Upper lobe of left lung (tissue), 6 donors: ENCODE measurements around the gene LDAH. TPM values are rescaled to one million over a fixed set of nuclear protein-coding genes. Genes with fewer than 3 reads are reported as not detected.
A peak's percentile ranks its signal among the peaks of the same experiment; 100 is the strongest.
"Not testable (repeated sequence)": the region's sequence is repeated elsewhere in the genome, so short reads cannot be mapped to it uniquely, and the experiment has no call there.

Source experiments
- ATAC-seq, 2 donors: fragments of 200-7000 bp; cut with Tn5 transposase; one replicate each; pipeline ENCODE4 v1.9.1; 2022; ENCODE audit warnings: mild to moderate bottlenecking in 2 of 2, moderate library complexity in 2 of 2; ENCODE audit not compliant: low FRiP score in 2 of 2
- DNase-seq, 2 donors: peaks; one replicate each; pipeline ENCODE4 v3.0.0-alpha.2; 2019 to 2020
- H3K27ac ChIP-seq, 4 donors: fragments of 200-600 bp; sonication (generic); one replicate each; pipeline ENCODE4 v1.5.1; 2016 to 2019
- H3K27me3 ChIP-seq, 4 donors: fragments of 200-600 bp; sonication (generic); one replicate each; pipeline ENCODE4 v1.5.1; 2017 to 2019
- H3K36me3 ChIP-seq, 4 donors: fragments of 200-600 bp; sonication (generic); one replicate each; pipeline ENCODE4 v1.5.1; 2016 to 2019
- H3K4me1 ChIP-seq, 4 donors: fragments of 200-600 bp; sonication (generic); one replicate each; pipeline ENCODE4 v1.5.1; 2018 to 2019
- H3K4me3 ChIP-seq, 4 donors: fragments of 200-600 bp; sonication (generic); one replicate each; pipeline ENCODE4 v1.5.1; 2017 to 2019; ENCODE audit warnings: mild to moderate bottlenecking in 2 of 4, moderate library complexity in 1 of 4
- H3K9me3 ChIP-seq, 4 donors: fragments of 200-600 bp; sonication (generic); one replicate each; pipeline ENCODE4 v1.5.1; 2018 to 2019
- EP300 ChIP-seq, 4 donors: sonication (generic); formaldehyde crosslinking; IDR thresholded peaks; one replicate each; pipeline ENCODE4 v1.5.1; 2017; ENCODE audit warnings: antibody characterized with exemption in 4 of 4, control low read depth in 2 of 4
- POLR2A ChIP-seq, 4 donors: fragments of 450-650 bp; IDR thresholded peaks; one replicate each; pipeline ENCODE4 v1.5.1; 2016 to 2017; ENCODE audit warnings: antibody characterized with exemption in 4 of 4, mild to moderate bottlenecking in 2 of 4
- POLR2AphosphoS5 ChIP-seq, 2 donors: sonication (generic); formaldehyde crosslinking; IDR thresholded peaks; one replicate each; pipeline ENCODE4 v1.5.1; 2017; ENCODE audit warnings: antibody characterized with exemption in 2 of 2
- WGBS, 2 donors: methylation state at CpG; one replicate each; pipeline ENCODE4 v1.1.5; 2017 to 2018; 5-methylcytosine and 5-hydroxymethylcytosine counted together
- total RNA-seq, 6 donors: library from RNA; depleted of rRNA in 4 of 6; stranded (reverse); fragments of >200 nt in 4 of 6; gene quantifications; one replicate each; pipeline versions ENCODE4 v1.1.0 to v1.2.1, GENCODE V29; 2016 to 2021
- TF ChIP-seq, protein P1 (sequence below), 6 experiments: fragments of 450-650 bp in 4 of 6; fragments of 200-600 bp in 2 of 6; sonication (generic) in 2 of 6; IDR thresholded peaks; one replicate each; pipeline ENCODE4 v1.5.1; 2016 to 2019; ENCODE audit warnings: antibody characterized with exemption in 6 of 6
- donor health status: DM: no; HTN: no; CAD: no; lungs with moderate emphysema.
- donor health status: DM: no; HTN: yes; CAD: no; lungs with severe emphysema.

Gene LDAH
- total RNA-seq, 6 donors from 2014 or later, result 7.3 to 18.9 (median 13.0) TPM

DNA sequence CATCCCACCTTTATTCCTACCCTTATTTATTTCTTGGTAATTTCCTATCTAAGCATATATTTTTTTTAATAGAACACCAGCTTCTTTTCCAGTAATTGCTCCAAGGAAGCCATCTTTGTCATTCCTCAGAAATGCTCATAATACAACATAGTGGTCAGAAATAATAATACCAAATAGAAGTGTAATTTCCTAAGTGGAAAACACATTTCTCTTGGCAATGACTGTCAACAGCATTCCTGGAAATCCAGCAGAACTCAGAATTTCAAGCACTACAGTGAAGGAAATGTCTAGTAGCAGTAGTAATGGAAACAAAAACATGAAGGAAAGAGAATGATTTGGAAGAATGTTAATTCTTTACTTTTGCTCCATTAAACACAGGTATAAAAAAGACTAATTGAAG is 99.4 kb downstream of the LDAH start:
- H3K9me3 ChIP-seq, result no peaks in the 10 kb centered on the region
- no peaks in the 10 kb centered on the region for H3K36me3 ChIP-seq
- ATAC-seq, result no peak
- no peak overlapping the region for H3K27ac ChIP-seq
- TF ChIP-seq, protein P1, sequence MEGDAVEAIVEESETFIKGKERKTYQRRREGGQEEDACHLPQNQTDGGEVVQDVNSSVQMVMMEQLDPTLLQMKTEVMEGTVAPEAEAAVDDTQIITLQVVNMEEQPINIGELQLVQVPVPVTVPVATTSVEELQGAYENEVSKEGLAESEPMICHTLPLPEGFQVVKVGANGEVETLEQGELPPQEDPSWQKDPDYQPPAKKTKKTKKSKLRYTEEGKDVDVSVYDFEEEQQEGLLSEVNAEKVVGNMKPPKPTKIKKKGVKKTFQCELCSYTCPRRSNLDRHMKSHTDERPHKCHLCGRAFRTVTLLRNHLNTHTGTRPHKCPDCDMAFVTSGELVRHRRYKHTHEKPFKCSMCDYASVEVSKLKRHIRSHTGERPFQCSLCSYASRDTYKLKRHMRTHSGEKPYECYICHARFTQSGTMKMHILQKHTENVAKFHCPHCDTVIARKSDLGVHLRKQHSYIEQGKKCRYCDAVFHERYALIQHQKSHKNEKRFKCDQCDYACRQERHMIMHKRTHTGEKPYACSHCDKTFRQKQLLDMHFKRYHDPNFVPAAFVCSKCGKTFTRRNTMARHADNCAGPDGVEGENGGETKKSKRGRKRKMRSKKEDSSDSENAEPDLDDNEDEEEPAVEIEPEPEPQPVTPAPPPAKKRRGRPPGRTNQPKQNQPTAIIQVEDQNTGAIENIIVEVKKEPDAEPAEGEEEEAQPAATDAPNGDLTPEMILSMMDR (IDR thresholded peaks at IDR 0.05), result no peak
- TF ChIP-seq POLR2AphosphoS5 (IDR thresholded peaks at IDR 0.05) (no peak), EP300 (IDR thresholded peaks at IDR 0.05) (no peak), POLR2A (IDR thresholded peaks at IDR 0.05) (no peak)
- peaks cover 5 to 11% (median 6%) of the 10 kb centered on the region in 4 donors for H3K4me1 ChIP-seq
- no peaks in the 10 kb centered on the region for H3K27me3 ChIP-seq
- no peak overlapping the region for H3K4me3 ChIP-seq
- no peak for DNase-seq

DNA sequence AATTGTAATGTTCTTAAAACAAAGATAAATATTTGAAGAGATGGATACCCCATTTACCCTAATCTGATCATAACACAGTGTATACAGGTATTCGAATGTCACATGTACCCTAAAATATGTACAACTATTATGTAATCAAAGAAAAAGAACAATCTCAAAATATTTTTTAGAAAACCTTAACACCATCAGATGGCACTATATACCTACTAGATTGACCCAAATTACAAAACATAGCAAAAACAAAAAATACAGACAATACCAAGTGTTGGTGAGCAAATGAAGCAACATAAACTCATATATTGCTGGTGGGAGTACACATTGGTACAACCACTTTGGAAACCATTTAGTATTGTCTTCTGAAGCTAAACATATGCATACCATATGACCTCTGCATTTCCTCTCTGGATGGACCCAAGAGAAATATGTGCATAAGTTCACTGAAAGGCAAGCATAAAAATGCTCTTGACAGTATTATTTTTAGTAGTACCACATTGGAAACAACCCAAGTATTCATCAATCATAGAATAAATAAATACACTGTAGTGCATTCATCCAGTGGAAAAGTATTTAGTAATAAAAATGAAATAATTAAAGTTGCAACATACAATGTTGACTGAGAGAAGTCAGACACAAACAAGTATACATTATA is 100.2 kb downstream of the LDAH start:
- TF ChIP-seq, protein P1 (IDR thresholded peaks at IDR 0.05), result no peak
- TF ChIP-seq POLR2AphosphoS5 (IDR thresholded peaks at IDR 0.05) (no peak), EP300 (IDR thresholded peaks at IDR 0.05) (no peak), POLR2A (IDR thresholded peaks at IDR 0.05) (no peak)

DNA sequence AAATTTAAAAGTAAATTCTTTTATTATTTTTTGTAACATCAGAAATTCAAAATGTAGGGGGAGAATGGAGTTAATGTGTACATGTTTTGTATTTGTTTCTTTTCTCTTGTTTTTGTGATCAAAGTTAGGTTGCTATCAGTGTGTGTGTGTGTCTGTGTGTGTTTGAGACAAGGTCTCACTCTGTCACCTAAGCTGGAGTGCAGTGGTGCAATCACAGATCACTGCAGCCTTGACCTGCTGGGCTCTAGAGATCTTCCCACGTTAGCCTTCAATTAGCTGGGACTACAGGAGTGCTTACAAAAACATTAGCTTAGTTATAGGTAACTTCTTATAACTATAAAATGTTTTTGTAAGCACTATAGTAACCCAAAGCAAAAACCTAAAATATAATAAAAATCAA is 105.3 kb downstream of the LDAH start:
- H3K36me3 ChIP-seq, result no peaks in the 10 kb centered on the region
- H3K4me3 ChIP-seq, result no peak overlapping the region
- no peak for DNase-seq
- TF ChIP-seq POLR2AphosphoS5 (IDR thresholded peaks at IDR 0.05), result no peak
- ATAC-seq, result no peak
- H3K27me3 ChIP-seq, result no peaks in the 10 kb centered on the region
- WGBS, 2 donors, result 79 to 89% methylated on average over 1 of the region's 1 CpG
- H3K4me1 ChIP-seq, result no peaks in the 10 kb centered on the region
- no peaks in the 10 kb centered on the region for H3K9me3 ChIP-seq
- H3K27ac ChIP-seq, result no peak overlapping the region

More for the DNA sequence above, 100.2 kb downstream of the LDAH start:
- Histone ChIP-seq H3K4me1 (peaks cover 0 to 3% (median 0%) of the 10 kb centered on the region in 4 donors), H3K36me3 (no peaks in the 10 kb centered on the region), H3K4me3 (no peak overlapping the region), H3K27ac (no peak overlapping the region), H3K27me3 (no peaks in the 10 kb centered on the region), H3K9me3 (no peaks in the 10 kb centered on the region)
- DNase-seq, result no peak
- WGBS, 2 donors, result 95 to 100% methylated on average over 1 of the region's 1 CpG
- ATAC-seq, result no peak

DNA sequence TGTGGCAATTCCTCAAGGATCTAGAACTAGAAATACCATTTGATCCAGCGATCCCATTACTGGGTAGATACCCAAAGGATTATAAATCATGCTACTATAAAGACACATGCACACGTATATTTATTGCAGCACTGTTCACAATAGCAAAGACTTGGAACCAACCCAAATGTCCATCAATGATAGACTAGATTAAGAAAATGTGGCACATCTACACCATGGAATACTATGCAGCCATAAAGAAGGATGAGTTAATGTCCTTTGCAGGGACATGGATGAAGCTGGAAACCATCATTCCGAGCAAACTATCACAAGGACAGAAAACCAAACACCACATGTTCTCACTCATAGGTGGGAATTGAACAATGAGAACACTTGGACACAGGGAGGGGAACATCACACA is 106.7 kb downstream of the LDAH start:
- WGBS, 2 donors, result 94 to 98% methylated on average over 3 of the region's 3 CpGs
- not testable (repeated sequence) for DNase-seq, H3K9me3 ChIP-seq, H3K36me3 ChIP-seq, H3K4me1 ChIP-seq, H3K27ac ChIP-seq, H3K27me3 ChIP-seq, ATAC-seq, H3K4me3 ChIP-seq

DNA sequence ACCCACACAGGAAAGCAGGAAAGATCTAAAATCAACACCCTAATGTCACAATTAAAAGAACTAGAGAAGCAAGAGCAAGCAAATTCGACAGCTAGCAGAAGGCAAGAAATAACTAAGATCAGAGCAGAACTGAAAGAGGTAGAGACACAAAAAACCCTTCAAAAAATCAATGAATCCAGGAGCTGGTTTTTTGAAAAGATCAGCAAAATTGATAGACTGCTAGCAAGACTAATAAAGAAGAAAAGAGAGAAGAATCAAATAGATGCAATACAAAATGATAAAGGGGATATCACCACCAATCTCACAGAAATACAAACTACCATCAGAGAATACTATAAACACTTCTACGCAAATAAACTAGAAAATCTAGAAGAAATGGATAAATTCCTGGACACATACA is 108.5 kb downstream of the LDAH start:
- WGBS, 2 donors, result 93 to 95% methylated on average over 2 of the region's 2 CpGs
- H3K9me3 ChIP-seq, H3K36me3 ChIP-seq, DNase-seq, H3K4me3 ChIP-seq, H3K4me1 ChIP-seq, ATAC-seq, H3K27ac ChIP-seq, H3K27me3 ChIP-seq: not testable (repeated sequence)

DNA sequence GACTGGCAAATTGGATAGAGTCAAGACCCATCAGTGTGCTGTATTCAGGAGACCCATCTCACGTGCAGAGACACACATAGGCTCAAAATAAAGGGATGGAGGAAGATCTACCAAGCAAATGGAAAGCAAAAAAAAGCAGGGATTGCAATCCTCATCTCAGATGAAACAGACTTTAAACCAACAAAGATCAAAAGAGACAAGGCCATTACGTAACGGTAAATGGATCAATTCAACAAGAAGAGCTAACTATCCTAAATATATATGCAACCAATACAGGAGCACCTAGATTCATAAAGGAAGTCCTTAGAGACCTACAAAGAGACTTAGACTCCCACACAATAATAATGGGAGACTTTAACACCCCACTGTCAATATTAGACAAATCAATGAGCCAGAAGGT is 109.3 kb downstream of the LDAH start:
- WGBS, 2 donors, result 95 to 100% methylated on average over 3 of the region's 3 CpGs
- DNase-seq, H3K4me3 ChIP-seq, ATAC-seq, H3K4me1 ChIP-seq, H3K27me3 ChIP-seq, H3K9me3 ChIP-seq, H3K27ac ChIP-seq, H3K36me3 ChIP-seq: not testable (repeated sequence)

DNA sequence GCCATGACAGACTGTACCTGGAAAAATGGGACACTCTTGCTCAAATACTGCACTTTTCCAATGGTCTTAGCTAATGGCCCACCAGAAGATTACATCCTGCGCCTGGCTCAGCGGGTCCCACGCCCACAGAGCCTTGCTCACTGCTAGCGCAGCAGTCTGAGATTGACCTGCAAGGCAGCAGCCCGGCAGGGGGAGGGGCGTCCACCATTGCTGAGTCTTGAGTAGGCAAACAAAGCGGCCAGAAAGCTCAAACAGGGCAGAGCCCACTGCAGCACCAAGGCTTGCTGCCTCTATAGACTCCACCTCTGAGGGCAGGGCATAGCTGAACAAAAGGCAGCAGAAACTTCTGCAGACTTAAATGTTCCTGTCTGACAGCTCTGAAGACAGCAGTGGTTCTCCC is 111.3 kb downstream of the LDAH start:
- not testable (repeated sequence) for H3K9me3 ChIP-seq, H3K36me3 ChIP-seq, H3K4me3 ChIP-seq, H3K27ac ChIP-seq, ATAC-seq, H3K27me3 ChIP-seq, H3K4me1 ChIP-seq
- WGBS, 2 donors, result 94 to 98% methylated on average over 6 to 7 of the region's 7 CpGs
- DNase-seq, result peak in 1 of 2 donors; percentile 45
